Stimulated activated effector memory CD8-positive, alpha-beta T cell treated with anti-CD3 and anti-CD28 coated beads, Interleukin-12 subunit alpha, Interleukin-12 subunit beta, amount 100 ng/mL, for 72 hours (primary cell): Measurements from ENCODE around the gene SPAAR.
A peak's percentile ranks its signal among the peaks of the same experiment; 100 is the strongest.
"Not testable (repeated sequence)": the region's sequence is repeated elsewhere in the genome, so short reads cannot be mapped to it uniquely, and the experiment has no call there.

Experiments
- ATAC-seq: fragments of 150-1000 bp; cut with Tn5 transposase; 2 replicates; pipeline ENCODE4 v1.10.0; 2021
- DNase-seq, 2 donors: peaks; one replicate each; pipeline ENCODE4 v3.0.0; 2021 to 2022; ENCODE audit warnings: low spot score in 2 of 2
- H3K27ac Mint-ChIP-seq: one replicate; pipeline ENCODE4 v1.8.0; 2022; ENCODE audit warnings: mild to moderate bottlenecking, mixed read lengths
- H3K36me3 Mint-ChIP-seq: one replicate; pipeline ENCODE4 v1.8.0; 2022; ENCODE audit warnings: mild to moderate bottlenecking, mixed read lengths
- H3K4me1 Mint-ChIP-seq: one replicate; pipeline ENCODE4 v1.8.0; 2022; ENCODE audit warnings: mixed read lengths
- H3K4me3 Mint-ChIP-seq: one replicate; pipeline ENCODE4 v1.8.0; 2022; ENCODE audit warnings: mild to moderate bottlenecking, mixed read lengths
- H3K9me3 Mint-ChIP-seq: one replicate; pipeline ENCODE4 v1.8.0; 2022; ENCODE audit warnings: mixed read lengths

Gene SPAAR

DNA sequence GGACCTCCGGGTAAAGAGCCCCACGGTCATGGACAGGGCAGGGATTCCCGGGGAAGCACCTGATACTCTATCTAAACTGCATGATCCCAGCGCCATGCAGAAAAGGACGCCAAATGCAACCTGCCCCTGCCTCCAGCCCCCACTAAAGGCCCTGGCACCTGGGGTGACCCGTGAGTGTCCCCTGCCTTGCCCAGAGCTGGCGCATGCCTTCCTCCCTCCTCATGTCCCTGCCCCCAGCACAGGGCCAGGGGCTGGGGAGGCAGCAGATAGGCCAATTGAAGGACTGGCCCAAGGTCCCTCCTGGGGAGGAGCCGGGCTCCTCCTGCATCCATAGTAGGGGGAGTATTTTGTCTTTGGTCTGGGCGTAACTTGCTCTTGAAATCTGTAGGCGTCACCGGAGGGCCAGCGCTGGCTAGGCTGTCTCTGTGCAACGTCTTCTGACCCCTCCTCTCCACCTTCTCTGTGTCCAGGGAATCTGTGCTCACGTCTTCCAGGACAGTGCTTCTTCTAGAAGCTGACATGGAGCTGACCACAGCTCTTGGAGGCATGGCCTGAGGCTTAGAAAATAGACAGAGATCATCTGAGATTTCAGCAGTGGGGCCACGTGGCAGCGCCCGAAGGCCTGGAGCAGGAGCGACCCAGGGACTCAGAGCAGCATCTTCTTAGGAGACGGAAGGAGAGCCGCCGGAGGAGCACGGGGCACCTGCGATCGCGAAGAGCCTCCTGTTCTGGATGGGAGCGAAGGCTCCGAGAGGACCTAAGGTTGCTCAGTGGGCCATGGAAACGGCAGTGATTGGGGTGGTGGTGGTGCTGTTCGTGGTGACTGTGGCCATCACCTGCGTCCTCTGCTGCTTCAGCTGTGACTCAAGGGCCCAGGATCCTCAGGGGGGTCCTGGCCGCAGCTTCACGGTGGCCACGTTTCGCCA, 660 bp downstream of the SPAAR start:
- Mint-ChIP-seq H3K4me1 (peaks cover 22% of the 10 kb centered on the region), H3K27ac (peak overlapping the region; percentile 67), H3K36me3 (no peaks in the 10 kb centered on the region), H3K9me3 (no peaks in the 10 kb centered on the region), H3K4me3 (no peak overlapping the region)
- DNase-seq (peak in 1 of 2 donors; percentile 40), ATAC-seq (no peak)

- Mint-ChIP-seq H3K36me3 (no peaks in the 10 kb centered on the region), H3K27ac (peak overlapping the region; percentile 67), H3K4me1 (peaks cover 22% of the 10 kb centered on the region), H3K4me3 (no peak overlapping the region), H3K9me3 (no peaks in the 10 kb centered on the region)
- DNase-seq (peak in 1 of 2 donors; percentile 49), ATAC-seq (peak; percentile 38)
Measured at GRCh38 chr9:35910613-35911359, 1.5 kb downstream of the SPAAR start.

- no peak for ATAC-seq
- no peaks in the 10 kb centered on the region for H3K36me3 Mint-ChIP-seq
- peaks cover 22% of the 10 kb centered on the region for H3K4me1 Mint-ChIP-seq
- H3K27ac Mint-ChIP-seq, result no peak overlapping the region
- no peaks in the 10 kb centered on the region for H3K9me3 Mint-ChIP-seq
- no peak overlapping the region for H3K4me3 Mint-ChIP-seq
- DNase-seq, result no peak
Measured at GRCh38 chr9:35911690-35912089, 2.4 kb downstream of the SPAAR start.

DNA sequence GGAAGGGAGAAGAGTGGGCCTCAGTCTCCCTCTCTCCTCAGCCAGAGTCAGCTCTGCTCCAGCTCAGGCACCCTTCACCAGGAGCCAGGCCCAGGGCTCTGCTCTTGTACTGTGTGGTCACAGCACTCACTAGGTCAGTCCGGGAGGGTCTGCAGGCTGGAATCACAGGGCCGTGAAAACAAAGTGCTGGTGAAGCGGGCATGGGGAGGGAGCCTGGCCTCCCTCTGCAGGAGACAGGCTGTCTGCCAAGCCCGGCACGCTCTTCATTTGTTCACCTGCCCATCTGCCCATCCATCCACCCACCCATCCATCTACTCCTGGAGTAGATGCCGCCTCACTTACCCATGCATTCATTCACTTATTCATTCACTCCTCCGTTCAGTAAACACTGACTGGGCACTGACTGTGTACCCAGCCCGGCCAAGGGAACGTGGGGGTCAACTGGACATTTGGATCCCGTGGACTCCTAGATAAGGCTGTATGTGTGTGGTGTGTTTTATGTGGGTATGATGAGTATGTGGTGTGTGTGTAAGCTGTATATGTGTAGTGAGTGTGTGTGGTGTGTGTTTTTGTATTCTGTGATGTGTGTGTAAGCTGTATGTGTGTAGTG, 3.6 kb downstream of the SPAAR start:
- Mint-ChIP-seq H3K4me3 (no peak overlapping the region), H3K36me3 (no peaks in the 10 kb centered on the region), H3K4me1 (peaks cover 22% of the 10 kb centered on the region), H3K9me3 (no peaks in the 10 kb centered on the region), H3K27ac (no peak overlapping the region)
- no peak for DNase-seq
- no peak for ATAC-seq

DNA sequence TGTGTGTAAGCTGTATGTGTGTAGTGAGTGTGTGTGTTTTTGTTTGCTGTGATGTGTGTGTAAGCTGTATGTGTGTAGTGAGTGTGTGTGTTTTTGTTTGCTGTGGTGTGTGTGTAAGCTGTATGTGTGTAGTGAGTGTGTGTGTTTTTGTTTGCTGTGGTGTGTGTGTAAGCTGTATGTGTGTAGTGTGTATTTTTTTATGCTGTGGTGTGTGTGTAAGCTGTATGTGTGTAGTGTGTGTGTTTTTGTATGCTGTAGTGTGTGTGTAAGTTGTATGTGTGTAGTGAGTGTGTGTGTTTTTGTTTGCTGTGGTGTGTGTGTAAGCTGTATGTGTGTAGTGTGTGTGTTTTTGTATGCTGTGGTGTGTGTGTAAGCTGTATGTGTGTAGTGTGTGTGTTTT, 4.1 kb downstream of the SPAAR start:
- not testable (repeated sequence) for H3K36me3 Mint-ChIP-seq, H3K4me3 Mint-ChIP-seq, ATAC-seq, H3K9me3 Mint-ChIP-seq, H3K27ac Mint-ChIP-seq, DNase-seq
- H3K4me1 Mint-ChIP-seq, result peaks cover 22% of the 10 kb centered on the region

DNA sequence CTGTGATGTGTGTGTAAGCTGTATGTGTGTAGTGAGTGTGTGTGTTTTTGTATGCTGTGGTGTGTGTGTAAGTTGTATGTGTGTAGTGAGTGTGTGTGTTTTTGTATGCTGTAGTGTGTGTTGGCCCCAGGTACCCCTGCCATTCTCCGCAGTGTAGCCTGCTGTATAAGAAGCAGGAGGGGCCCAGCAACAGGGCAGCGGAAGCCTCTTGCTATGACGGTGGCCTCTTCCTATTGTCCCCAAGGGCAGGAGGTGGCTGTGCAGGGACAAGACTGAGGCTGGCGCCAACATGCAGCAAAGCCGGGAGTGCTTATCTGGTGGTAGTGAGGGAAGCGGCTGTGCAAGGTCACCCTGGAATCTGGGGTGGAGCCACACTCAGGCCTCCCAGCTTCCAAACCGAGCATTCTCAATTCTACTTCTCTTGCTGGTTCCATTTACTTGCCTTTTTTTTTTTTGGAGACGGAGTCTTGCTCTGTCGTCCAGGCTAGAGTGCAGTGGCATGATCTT, 5.1 kb downstream of the SPAAR start:
- ATAC-seq (peak; percentile 63), DNase-seq (no peak)
- Mint-ChIP-seq H3K36me3 (no peaks in the 10 kb centered on the region), H3K4me1 (peaks cover 17% of the 10 kb centered on the region), H3K27ac (no peak overlapping the region), H3K4me3 (no peak overlapping the region), H3K9me3 (no peaks in the 10 kb centered on the region)

DNA sequence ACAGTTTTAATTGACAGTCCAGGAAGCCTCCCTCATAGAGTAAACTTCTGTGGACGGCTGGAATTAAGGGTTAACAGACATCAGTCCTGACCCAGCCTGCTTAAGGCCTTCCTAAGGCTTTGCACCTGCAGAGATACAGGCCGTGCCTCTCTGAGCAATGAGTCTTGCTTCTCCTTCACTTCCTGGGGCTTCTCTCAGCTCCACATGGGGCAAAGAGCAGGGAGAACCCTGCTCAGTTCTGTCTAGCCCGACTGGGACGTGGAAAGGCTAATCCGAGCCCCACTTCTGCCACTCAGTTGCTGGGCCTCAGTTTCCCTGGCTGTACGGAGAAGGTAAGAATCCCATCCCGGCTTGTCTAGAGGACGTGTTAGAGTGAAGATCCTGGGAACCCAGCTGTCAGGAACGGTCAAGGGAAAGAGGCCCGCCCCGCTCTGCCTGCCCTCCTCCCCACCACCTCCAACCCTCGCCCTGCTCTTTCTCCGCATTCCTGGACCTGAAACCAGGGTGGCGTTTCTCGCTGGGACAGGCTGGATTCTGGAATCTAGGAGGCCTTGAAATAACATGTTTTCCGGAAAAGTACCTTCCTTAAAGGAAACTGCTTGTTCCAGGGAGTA, 6.5 kb downstream of the SPAAR start:
- no peak overlapping the region for H3K27ac Mint-ChIP-seq

GRCh38 chr9:35917261-35917660, 8.0 kb downstream of the SPAAR start:
- Mint-ChIP-seq H3K4me1 (no peaks in the 10 kb centered on the region), H3K27ac (peak overlapping the region; percentile 38), H3K4me3 (no peak overlapping the region), H3K36me3 (no peaks in the 10 kb centered on the region), H3K9me3 (no peaks in the 10 kb centered on the region)
- DNase-seq (no peak), ATAC-seq (peak; percentile 25)

More for the DNA sequence above, 6.5 kb downstream of the SPAAR start:
- Mint-ChIP-seq H3K9me3 (no peaks in the 10 kb centered on the region), H3K4me1 (peaks cover 6% of the 10 kb centered on the region), H3K36me3 (no peaks in the 10 kb centered on the region), H3K4me3 (no peak overlapping the region)
- ATAC-seq (no peak), DNase-seq (no peak)

DNA sequence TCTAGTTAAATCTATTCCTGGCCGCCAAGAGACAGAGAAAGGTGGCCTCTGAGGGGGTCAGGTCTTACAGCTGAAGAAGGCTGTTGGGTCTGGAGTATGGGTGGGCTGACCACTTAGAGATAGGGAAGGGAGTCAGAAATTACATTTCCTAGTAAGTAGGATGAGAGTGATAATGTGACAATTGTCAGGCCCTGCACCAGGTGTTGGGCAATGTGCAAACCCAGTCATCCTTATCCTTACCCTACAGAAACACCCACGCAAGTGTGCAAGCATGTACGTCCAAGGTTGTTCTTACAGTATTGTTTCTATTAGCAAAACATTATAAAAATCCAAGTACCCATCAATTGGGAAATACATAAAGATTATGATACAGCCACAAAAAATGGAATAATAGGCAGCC, 9.5 kb downstream of the SPAAR start:
- no peaks in the 10 kb centered on the region for H3K36me3 Mint-ChIP-seq
- H3K9me3 Mint-ChIP-seq, result no peaks in the 10 kb centered on the region
- no peaks in the 10 kb centered on the region for H3K4me1 Mint-ChIP-seq
- ATAC-seq, result no peak
- no peak for DNase-seq
- H3K4me3 Mint-ChIP-seq, result no peak overlapping the region
- H3K27ac Mint-ChIP-seq, result no peak overlapping the region

- no peak overlapping the region for H3K27ac Mint-ChIP-seq
- ATAC-seq, result no peak
- no peaks in the 10 kb centered on the region for H3K36me3 Mint-ChIP-seq
- no peaks in the 10 kb centered on the region for H3K4me1 Mint-ChIP-seq
- no peak overlapping the region for H3K4me3 Mint-ChIP-seq
- no peaks in the 10 kb centered on the region for H3K9me3 Mint-ChIP-seq
- DNase-seq, result no peak
Measured at GRCh38 chr9:35919212-35920008, 10.1 kb downstream of the SPAAR start.

- no peak overlapping the region for H3K27ac Mint-ChIP-seq
- no peaks in the 10 kb centered on the region for H3K9me3 Mint-ChIP-seq
- no peaks in the 10 kb centered on the region for H3K36me3 Mint-ChIP-seq
- H3K4me1 Mint-ChIP-seq, result no peaks in the 10 kb centered on the region
- no peak for DNase-seq
- H3K4me3 Mint-ChIP-seq, result no peak overlapping the region
- ATAC-seq, result no peak
Measured at GRCh38 chr9:35920051-35920620, 10.8 kb downstream of the SPAAR start.

DNA sequence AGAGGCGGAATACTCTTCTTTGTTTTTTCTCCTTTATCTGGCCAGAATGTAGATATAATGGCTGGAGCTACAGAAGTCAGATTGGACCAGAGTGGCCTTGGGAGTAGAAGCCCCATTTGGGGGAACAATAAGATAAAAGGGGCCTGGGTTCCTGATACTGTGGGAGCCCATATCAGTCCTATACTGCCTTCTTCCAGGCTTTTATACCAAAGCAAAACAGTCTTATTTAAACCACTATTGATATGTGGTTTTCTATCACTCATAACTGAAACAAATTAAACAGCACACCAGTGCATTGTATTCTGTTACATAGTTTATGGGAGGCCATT, 14.3 kb downstream of the SPAAR start:
- DNase-seq, result no peak
- Mint-ChIP-seq H3K4me1 (no peaks in the 10 kb centered on the region), H3K4me3 (no peak overlapping the region), H3K36me3 (no peaks in the 10 kb centered on the region), H3K9me3 (no peaks in the 10 kb centered on the region), H3K27ac (no peak overlapping the region)
- ATAC-seq, result peak; percentile 34

- no peaks in the 10 kb centered on the region for H3K36me3 Mint-ChIP-seq
- H3K4me1 Mint-ChIP-seq, result no peaks in the 10 kb centered on the region
- H3K9me3 Mint-ChIP-seq, result no peaks in the 10 kb centered on the region
- no peak overlapping the region for H3K27ac Mint-ChIP-seq
- DNase-seq (no peak), ATAC-seq (peak; percentile 82)
- no peak overlapping the region for H3K4me3 Mint-ChIP-seq
Measured at GRCh38 chr9:35923927-35924763, 14.9 kb downstream of the SPAAR start.
